ENCODE results near the gene WDR6. TPM values are rescaled to one million over a fixed set of nuclear protein-coding genes. Genes with fewer than 3 reads are reported as not detected.

The WDR6 gene
- total RNA-seq, 1 donor from 2014 or later: 75.2 TPM

DNA sequence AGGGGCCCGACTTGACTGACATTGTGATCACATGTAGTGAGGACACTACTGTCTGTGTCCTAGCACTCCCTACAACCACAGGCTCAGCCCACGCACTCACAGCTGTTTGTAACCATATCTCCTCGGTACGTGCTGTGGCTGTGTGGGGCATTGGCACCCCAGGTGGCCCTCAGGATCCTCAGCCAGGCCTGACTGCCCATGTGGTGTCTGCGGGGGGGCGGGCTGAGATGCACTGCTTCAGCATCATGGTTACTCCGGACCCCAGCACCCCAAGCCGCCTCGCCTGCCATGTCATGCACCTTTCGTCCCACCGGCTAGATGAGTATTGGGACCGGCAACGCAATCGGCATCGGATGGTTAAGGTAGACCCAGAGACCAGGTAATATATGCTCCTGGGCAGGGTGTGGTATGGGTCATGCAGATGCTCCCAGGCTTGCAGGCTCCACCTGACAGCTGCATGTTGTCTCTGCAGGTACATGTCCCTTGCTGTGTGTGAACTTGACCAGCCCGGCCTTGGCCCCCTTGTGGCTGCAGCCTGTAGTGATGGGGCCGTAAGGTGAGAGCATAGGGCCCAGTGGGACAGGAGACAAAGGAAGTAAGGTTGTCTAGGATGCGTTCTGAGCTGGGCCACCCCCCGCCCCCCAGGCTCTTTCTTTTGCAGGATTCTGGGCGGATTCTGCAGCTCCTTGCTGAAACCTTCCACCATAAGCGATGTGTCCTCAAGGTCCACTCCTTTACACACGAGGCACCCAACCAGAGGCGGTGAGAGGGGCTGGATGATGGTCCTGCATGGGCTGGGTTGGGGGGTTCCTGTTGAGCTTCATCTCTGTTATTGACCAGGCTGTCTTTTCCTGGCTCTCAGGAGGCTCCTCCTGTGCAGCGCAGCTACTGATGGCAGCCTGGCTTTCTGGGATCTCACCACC is 6.8 kb downstream of the WDR6 start:
- peak; percentile 70 for DNase-seq

DNA sequence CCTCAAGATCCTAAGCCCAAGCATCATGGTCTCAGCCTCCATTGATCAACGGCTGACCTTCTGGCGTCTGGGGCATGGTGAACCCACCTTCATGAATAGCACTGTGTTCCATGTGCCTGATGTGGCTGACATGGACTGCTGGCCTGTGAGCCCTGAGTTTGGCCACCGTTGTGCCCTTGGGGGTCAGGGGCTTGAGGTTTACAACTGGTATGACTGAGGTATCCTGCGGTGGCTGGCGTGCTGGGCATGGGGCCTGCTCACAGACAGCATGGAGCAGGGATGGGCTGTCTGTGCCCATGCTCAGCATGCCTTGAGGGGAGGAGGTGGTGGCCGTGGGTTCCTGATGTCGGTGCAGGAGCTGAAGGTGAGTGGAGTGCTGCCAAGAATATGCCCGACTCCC is 7.9 kb downstream of the WDR6 start:
- no peak for DNase-seq

DNA sequence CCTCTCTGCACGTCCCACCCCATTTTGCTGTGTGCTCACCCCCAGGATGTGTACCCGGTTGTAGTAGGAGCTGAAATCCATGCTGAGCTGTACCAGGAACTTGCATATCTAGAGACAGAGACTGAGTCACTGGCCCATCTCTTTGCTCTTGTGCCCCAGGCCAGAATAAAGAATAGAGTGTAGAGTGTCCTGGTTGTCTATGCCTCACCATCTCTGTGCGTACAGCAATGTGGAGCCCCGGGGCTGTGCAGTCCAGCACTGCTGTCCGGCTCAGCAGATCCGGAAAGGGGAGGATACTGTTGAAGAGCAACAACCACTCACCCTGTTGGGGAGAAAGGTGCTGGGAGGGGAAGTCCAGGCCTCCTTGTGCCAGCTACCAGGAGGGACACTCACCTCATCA is 8.6 kb downstream of the WDR6 start:
- DNase-seq: no peak

DNA sequence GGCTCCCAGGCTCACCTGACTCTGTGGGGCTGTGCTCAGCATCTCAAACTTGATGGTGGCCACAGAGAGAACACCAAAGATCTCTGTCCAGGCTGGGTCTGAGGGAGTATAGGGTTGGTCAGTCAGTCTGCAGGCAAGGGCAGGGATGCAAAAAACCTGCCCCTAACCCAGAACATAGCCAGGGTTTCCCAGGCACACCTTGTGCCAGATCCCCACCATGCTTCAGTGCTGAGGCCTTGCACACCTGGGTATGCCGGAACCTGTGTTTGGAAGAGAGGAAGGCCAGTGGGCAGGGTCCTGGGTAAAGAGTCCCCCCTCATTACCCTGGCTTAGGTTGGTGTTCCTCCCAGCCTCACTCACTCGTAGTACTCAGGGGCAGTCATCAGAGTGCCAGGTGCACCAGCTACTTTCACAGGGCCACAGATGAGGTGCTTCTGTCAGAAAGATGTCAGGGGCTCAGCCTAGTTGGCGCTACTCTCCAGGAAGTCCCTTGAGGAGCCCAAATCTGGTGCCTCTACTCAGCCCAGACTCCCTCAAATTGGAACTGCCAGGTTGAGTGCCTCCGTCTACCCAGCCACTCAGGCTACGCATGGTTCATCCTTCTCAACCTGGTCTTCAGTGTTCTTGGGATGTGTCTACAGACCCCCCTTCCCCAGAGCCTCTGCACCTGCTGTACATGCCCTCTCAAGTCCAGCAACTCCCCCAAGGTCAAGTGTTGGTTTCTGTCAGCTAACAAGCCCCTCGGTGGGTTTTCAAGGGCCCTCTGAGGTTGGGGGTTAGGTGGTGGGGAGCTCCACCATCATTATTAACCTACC is 9.4 kb downstream of the WDR6 start:
- no peak for DNase-seq

DNA sequence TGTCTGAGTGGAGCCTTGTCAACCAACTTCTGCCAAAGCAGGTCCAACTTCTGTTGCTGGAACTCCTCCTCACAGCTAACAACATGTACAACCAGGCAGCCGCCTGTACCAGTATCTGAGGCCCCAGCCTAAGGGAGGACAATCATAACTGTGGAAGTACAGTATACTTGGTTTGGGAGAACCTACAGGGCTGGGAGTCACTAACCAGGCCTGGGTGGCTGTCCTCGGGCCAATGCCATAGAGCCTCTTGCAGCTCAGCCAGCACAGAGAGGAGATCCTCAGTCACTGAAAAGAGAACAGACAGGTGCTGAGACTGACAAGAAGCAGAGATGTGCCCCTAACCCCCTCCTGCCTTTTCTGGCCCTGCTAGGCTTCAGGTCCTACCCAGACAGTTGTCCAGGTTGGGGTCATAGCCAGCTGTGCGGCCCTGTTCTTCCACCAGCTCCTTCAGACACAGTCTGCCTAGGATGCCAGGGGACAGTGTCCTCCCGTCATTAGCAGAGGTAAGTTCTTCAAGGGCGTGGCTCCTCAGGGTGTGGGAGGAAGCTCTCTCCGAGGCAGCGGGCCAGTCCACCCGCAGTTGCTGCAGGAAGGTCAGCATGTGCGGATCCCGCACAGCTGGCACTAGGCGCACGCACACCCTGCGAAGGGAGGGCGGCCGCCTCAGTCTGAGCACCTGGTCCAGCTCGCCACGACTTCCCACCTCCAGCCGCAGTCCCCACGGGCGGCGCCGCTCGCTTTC is 10.2 kb downstream of the WDR6 start:
- DNase-seq: no peak

DNA sequence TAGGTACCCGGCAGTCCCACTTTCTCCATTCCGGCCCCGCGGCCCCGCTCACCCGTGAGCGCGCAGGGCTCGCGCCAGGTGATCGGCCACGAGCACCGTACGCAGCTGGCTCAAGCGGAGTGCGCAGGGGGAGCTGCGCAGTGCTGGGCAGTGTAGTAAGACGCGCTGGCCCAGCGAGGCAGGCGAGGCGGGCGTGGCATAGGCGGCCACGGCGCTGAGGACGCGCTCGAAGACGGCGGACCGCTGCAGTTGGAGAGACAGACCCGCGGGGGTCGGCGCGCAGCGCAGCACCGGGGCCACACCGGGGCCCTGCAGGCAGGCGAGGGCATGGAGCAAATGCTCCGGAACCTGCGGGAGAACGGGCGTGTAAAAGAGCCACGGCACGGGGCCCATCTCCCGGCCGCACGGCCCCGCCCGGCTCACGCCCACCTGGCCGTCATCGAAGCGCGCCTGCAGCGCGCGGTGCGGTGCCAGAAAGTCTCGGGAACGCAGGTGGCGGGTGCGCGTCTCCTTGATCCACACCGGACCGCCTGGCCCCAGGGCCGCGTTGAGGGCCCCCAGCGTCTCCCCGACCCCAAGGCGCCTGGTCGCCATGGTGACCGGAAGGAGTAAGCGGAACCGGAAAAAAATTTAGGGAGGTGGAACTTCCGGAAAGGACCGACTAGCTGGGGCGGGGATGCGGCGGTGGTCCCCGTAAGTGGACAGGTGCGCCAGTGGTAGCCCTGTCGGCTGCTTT is 10.9 kb downstream of the WDR6 start, which contains the start of gene DALRD3:
DALRD3 (minus strand) TSS at position 610 of the 736 bp plus-strand sequence; CDS start at position 594, 16 bp downstream.
- peak; percentile 72 for DNase-seq

DNA sequence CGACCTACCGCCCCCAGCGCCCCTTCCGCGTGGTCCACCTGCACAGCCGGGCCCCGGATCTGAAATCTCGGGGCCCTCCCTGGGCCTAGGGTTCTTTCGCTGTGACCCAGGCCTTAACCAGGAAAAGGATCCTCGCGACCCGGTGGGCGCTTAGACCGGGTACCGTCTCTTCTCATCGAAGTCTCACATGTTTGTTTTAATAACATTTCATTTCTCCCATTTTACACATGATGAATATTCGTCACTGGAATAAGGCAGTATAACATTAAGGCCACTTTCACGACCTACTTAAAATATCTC is 11.5 kb downstream of the WDR6 start:
- DNase-seq: no peak

DNA sequence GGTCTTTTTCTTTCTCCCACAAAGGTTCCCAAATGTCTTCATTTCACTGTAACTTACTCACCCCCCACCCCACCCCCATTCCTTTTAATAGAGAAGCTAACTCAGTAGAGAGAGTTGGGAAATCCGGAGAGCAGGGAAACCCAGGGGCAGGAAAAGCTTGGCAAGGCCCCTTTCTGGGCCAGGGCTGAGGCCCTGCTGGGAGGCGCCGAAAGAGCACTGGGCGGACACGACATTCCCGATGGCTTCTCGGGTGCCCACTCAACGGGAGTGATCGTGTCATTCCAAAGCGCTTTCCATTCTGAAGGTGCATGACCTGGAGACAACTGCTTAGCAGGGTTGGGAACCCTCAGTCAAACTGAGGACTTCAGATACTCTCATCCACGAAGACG is 12.7 kb downstream of the WDR6 start:
- no peak for DNase-seq

DNA sequence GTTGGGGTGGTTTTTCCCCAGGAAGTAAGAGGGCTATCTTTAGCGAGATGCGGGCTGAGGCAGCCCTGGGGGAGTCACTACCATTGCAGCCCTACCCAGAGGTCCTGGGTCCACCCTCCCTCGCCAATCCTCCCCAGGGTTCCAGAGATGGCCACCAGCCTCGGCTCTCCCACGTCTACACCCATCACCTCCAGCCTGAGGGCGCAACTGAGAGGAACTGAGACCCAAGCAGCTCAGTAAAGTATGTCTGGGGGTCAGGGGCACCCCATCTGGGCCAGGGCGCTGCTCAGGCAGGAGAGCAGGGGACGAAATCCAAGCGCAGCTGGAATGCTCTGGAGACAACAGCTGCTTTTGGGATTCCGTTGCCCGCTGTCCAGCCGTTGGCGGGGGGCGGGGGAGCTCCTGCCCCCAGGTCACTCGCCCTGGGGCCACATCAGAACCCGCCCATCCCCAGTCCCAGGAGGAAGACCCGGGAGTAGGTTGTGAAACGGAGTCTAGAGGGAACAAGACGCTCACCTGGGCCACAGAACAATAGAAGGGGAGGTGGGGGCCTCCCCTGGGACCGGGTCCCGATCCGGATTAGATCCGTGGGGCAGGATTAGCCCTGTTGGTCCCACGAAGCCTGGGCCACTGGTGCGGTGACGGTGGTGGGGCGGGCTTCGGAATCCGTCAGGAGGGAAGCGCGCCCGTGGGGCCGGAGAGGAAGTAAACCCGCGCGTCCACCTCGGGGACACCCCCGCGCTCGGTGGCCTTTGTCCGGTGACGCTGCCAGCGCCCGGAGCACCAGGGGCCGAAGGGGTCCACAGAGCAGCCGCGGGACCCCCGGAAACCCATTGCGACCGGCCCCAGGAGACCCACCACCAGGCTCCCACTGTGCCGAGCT is 13.4 kb downstream of the WDR6 start:
- DNase-seq: peak; percentile 33

DNA sequence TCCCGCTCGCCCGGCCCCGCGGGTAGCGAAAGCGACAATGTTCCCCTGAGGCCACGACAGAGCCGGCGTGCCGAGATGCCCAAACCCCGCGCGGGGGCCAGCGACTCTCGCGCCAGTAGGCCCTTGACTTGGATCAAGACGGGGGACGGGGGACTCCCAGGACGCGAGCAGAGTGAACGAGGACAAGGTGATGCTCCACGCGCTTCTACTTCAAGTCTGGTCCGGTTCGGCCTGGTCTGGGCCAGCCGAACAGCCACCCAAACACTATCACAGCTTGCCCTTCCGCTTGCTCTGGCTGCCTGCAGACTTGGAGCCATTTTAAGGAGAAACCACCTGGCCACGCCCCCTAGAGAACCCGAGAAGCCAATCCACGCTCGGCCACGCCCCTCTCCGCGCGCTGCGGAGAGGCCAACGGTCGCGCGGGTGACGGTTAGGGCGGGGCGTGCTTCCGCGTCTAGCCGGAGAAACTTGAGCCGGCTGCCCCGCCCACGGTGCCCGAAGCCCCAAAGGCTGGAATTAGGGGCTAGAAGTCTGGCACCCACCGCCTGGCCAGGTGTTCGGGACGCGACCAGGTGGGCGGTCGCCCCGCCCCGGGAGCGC is 14.1 kb downstream of the WDR6 start:
- peak; percentile 98 for DNase-seq

DNA sequence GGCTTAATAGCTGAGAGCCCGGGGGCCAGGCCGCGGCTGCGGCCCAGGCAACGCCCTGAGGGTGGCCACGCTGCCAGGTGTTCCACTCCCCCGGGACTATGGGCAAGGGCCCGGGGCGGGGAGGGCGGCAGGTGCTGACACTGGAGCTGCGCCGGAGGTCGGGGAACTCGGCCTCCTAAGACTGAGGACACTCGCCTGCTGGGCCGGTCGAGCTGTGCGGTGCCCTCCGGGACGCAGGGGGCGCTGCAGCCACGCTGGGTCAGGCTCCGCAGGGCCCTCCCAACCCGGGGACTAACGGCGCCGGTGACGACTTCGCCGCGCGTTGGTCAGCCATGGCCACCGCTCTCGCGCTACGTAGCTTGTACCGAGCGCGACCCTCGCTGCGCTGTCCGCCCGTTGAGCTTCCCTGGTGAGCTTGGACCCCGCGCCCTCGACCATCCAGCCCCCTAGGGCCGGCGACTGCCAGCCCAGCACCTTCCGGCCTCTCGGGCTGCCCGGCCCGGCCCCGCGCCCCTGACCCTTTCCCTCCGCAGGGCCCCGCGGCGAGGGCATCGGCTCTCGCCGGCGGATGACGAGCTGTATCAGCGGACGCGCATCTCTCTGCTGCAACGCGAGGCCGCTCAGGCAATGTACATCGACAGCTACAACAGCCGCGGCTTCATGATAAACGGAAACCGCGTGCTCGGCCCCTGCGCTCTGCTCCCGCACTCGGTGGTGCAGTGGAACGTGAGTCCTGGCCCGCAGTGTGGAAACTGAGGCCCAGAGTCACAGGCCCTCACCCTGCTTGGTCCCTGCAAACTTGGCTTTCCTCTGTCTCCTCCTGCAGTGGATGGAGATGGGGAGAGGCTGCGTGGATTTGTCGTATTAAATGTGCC is 14.9 kb downstream of the WDR6 start, which contains the start of gene NDUFAF3:
NDUFAF3 (plus strand) TSS at position 309 of the 875 bp plus-strand sequence; CDS start at position 333, 24 bp downstream.
- DNase-seq: peak; percentile 97

DNA sequence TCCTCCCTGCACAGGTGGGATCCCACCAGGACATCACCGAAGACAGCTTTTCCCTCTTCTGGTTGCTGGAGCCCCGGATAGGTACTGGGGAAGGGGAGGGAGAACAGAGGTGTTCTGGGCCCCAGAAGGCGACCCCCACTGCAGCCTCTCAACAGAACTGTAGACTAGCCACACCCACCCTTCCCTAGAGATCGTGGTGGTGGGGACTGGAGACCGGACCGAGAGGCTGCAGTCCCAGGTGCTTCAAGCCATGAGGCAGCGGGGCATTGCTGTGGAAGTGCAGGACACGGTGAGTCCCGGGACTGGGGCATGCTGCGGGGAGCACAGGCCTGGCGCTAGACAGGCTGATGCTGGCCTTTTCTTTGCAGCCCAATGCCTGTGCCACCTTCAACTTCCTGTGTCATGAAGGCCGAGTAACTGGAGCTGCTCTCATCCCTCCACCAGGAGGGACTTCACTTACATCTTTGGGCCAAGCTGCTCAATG is 15.5 kb downstream of the WDR6 start:
- DNase-seq: no peak

DNA sequence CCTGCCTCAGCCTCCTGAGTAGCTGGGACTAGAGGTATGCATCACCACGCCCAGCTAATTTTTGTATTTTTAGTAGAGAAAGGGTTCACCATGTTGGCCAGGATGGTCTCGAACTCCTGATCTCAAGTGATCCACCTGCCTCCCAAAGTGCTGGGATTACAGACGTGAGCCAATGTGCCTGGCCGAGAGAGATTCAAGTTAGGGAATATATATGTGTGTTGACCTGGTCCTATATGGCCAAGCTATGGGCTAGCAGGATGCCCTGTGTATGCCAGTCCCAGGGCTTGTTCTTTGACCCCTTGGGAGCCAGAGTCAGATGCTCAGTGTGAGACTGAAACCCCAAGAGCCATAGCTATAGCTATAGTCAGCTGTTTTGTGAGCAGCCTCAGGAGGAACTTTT is 16.6 kb downstream of the WDR6 start:
- DNase-seq: no peak

DNA sequence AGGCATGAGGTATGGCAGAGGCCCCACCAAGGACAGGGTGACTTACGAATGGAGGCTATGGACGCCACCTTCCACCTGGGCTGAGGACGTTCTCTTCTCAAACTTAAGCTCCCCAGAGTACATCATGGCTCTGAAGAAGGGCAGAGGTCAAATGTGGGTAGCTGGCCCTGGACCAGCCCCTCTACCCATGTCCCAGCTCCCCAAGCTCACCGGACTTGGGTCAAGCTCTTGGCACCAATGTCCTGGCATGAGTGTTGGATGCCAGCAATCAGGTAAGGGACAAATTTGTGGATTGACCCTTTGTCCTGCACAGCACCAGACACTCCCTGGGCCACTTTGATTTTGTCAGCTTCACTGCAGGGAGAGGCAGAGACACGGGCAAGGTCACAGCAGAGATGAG is 17.3 kb downstream of the WDR6 start:
- DNase-seq: no peak

DNA sequence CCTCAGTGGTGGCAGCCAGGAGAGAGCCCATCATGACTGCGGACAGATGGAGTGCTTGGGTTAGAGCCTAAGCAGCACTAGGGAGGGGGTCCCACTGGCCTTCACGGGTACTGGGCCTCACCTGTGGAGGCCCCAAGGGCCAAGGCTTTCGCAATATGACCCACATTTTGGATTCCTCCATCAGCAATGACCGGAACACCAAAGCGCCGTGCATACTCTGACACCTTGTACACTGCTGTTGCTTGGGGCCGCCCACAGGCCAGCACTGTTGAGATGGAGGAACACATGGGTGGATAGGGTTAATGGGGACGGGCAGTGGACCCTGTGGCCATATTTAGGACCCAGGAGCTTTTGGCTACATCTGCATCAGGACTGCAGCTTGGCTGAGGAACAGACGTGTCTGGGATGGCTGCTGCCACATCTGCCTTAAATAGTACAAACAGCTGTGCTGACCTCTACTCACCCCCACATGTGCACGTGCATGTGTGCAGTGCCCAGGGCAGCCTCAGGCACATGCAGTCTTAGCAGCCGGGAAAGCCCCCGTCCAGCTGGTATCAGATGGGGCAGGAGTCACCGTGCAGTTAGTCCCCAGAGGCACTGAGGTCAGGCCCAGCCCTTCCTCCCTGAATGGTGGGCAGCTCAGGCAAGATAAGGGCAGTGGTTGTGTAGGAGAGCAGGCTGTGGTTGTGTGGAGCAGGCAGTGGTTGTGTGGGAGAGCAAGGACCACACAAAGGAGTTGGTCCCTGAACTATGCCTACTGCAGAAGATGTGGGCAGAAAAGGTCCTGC is 18.0 kb downstream of the WDR6 start:
- DNase-seq: no peak

DNA sequence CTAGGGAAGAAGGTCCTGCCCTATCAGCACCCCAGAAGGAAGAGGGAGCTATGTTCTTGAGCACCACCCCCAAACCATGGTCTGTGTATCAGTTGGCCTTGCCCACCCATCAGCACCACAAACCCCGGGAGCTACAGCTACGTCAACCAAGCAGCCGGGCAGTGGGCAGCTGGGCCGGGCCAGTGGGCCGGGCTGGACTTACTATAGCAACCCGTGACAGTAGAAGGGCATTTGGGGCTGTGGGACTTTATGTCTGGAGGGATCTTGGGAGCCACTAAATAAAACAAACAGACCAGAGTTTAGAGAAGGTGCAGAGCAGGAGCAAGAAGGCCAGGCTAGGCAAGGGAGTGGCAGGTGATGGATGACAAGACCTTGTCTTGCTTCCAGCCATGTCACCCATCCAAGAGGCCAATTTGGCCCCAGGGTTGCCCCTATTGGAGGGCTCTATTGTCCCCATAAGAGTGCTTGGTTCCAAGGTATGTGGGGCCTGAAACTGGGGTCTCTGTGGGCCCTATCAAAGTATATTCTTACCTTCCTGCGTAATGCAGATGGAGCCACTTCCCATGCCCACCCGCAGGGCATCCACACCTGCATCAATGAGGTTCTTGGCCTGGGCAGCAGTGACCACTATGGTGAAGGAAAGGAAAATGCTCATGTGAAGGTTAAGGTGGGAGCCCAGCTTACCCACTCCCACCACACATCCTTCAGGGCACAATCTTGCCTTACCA is 18.8 kb downstream of the WDR6 start:
- DNase-seq: no peak

DNA sequence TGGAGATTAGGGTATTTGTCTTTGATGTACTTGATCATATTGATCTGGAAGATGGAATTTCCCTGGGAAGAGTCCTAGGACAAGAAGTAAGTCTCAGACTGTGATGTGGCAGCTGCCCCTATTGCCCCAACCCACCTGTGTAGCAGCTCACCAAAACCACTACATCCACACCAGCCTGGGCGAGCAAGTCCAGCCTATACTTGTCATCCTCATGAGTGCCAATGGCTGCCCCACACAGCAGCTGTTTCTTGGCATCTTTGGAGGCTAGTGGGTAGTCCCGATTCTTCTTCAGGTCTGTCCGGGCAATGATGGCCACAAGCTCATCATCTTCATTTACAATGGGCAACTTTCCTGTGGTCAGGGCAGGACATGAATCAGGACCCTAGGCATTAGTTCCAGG is 19.3 kb downstream of the WDR6 start:
- DNase-seq: no peak

DNA sequence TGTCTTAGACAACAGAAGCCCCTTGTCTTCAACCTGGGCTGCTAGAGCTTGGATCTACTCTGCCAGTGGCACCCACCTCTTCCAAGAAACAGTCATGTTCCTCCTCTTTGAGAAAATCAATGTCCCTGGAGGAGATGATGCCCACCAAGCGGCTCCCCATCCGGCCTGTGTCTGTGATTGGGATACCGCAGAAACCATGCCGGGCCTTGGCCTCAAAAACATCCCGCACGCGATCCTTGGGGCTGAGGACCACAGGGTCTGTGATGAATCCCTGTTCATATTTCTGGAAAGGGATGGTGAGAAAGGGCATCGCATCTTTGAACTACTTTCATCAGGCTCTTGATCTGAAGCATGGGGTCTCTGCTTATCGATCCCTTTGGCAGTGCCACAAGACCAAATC is 20.4 kb downstream of the WDR6 start:
- no peak for DNase-seq

Measured in dermis blood vessel endothelial cell (primary cell).